HCT116 (cell line): ENCODE results near the gene DET1. TPM values are rescaled to one million over a fixed set of nuclear protein-coding genes. Genes with fewer than 3 reads are reported as not detected.
A peak's percentile ranks its signal among the peaks of the same experiment; 100 is the strongest.

Source experiments
- ATAC-seq: fragments of 200-7000 bp; cut with Tn5 transposase; 2 replicates; pipeline ENCODE4 v1.9.1; 2020; ENCODE audit warnings: mild to moderate bottlenecking, moderate library complexity
- BruUV-seq: library from RNA; stranded (reverse); fragments of 400-500 nt; replicated peaks from 2 replicates; lab custom pipeline; 2021; lab: Mats Ljungman, UMichigan
- CTCF ChIA-PET: fragments of 300-600 bp; sonication (Branson Sonifier 250); formaldehyde crosslinking; loops from one replicate; lab custom pipeline; 2021; ENCODE audit warnings: antibody characterized with exemption; lab: Charles Lee
- POLR2A ChIA-PET: fragments of 300-600, 350-600 bp; sonication (Branson Sonifier 250); formaldehyde crosslinking; loops from one replicate; lab custom pipeline; 2021; ENCODE audit warnings: antibody characterized with exemption; lab: Charles Lee
- RAD21 ChIA-PET, 2 experiments: fragments of 300-600 bp; sonication (Branson Sonifier 250); formaldehyde crosslinking; loops; one replicate each; lab custom pipeline; 2023; ENCODE audit warnings: low total read pairs in 2 of 2; ENCODE audit not compliant: uncharacterized antibody in 2 of 2, unreplicated experiment in 2 of 2, low non-redundant PET in 1 of 2; lab: Charles Lee
- DNase-seq: peaks from one replicate; pipeline ENCODE4 v3.0.0-alpha.2; 2010; ENCODE audit warnings: low read depth, low spot score
- H2AFZ ChIP-seq: fragments of 200-600 bp; shearing (Covaris generic), sonication (generic); 2 replicates; pipeline ENCODE4 v1.6.1; 2017; ENCODE audit warnings: low read depth, mixed run types, mixed read lengths, antibody characterized with exemption, low read length; ENCODE audit not compliant: poor library complexity, severe bottlenecking
- H3K27ac ChIP-seq: 2 replicates; pipeline ENCODE4 v1.5.1; 2012; ENCODE audit warnings: low read depth, low read length
- H3K27me3 ChIP-seq: fragments of 200-600 bp; sonication (generic); 2 replicates; pipeline ENCODE4 v1.6.1; 2016; ENCODE audit warnings: mixed run types, low read length, mixed read lengths; ENCODE audit not compliant: insufficient read depth
- H3K36me3 ChIP-seq, 2 experiments: fragments of 200-500 bp in 1 of 2; fragments of 200-600 bp in 1 of 2; sonication (Bioruptor generic) in 1 of 2; sonication (generic) in 1 of 2; 2 replicates each; pipeline versions ENCODE4 v1.5.1 to v1.6.1; 2014 to 2016; ENCODE audit warnings: low read length in 2 of 2, inconsistent platforms in 1 of 2, mixed read lengths in 1 of 2, mixed run types in 1 of 2; ENCODE audit not compliant: insufficient read depth in 2 of 2, control insufficient read depth in 1 of 2
- H3K4me1 ChIP-seq, 2 experiments: fragments of 200-600 bp in 1 of 2; sonication (generic) in 1 of 2; 2 replicates each; pipeline versions ENCODE4 v1.5.1 to v1.6.1; 2012 to 2017; ENCODE audit warnings: low read length in 2 of 2, inconsistent platforms in 1 of 2, mild to moderate bottlenecking in 1 of 2, mixed read lengths in 1 of 2, mixed run types in 1 of 2, moderate library complexity in 1 of 2; ENCODE audit not compliant: insufficient read depth in 2 of 2, control insufficient read depth in 1 of 2
- H3K4me2 ChIP-seq: fragments of 200-600 bp; sonication (generic); 2 replicates; pipeline ENCODE4 v1.6.1; 2017; ENCODE audit warnings: mixed run types, low read length, mixed read lengths
- H3K4me3 ChIP-seq, 2 experiments: fragments of 200-600 bp in 1 of 2; sonication (generic) in 1 of 2; replicated peaks in 1 of 2; 2 replicates each; pipeline ENCODE4 v1.5.1; 2011 to 2016; ENCODE audit warnings: low read length in 2 of 2, control low read depth in 1 of 2, low read depth in 1 of 2, mild to moderate bottlenecking in 1 of 2, mixed read lengths in 1 of 2, mixed run types in 1 of 2
- H3K79me2 ChIP-seq: fragments of 200-600 bp; sonication (generic); 2 replicates; pipeline ENCODE4 v1.6.1; 2017; ENCODE audit warnings: mild to moderate bottlenecking, mixed run types, low read length, moderate library complexity, mixed read lengths; ENCODE audit not compliant: insufficient read depth
- H3K9ac ChIP-seq: fragments of 200-600 bp; sonication (generic); 2 replicates; pipeline ENCODE4 v1.6.1; 2016; ENCODE audit warnings: low read length, mixed read lengths
- H3K9me2 ChIP-seq: fragments of 200-600 bp; sonication (generic), shearing (Covaris generic); 2 replicates; pipeline ENCODE4 v1.6.1; 2017; ENCODE audit warnings: mixed run types, mild to moderate bottlenecking, moderate library complexity; ENCODE audit not compliant: insufficient read depth
- H3K9me3 ChIP-seq, 2 experiments: fragments of 200-500 bp in 1 of 2; fragments of 200-600 bp in 1 of 2; sonication (Bioruptor generic) in 1 of 2; sonication (generic) in 1 of 2; 2 replicates each; pipeline ENCODE4 v1.6.1; 2014 to 2017; ENCODE audit warnings: low read length in 2 of 2, mixed read lengths in 2 of 2, inconsistent platforms in 1 of 2, low read depth in 1 of 2, mild to moderate bottlenecking in 1 of 2, mixed run types in 1 of 2, moderate library complexity in 1 of 2; ENCODE audit not compliant: control insufficient read depth in 1 of 2, insufficient read depth in 1 of 2
- H4K20me1 ChIP-seq: fragments of 200-600 bp; sonication (generic), shearing (Covaris generic); 2 replicates; pipeline ENCODE4 v1.6.1; 2017; ENCODE audit warnings: mixed run types, mild to moderate bottlenecking, moderate library complexity; ENCODE audit not compliant: insufficient read depth
- CBX3 ChIP-seq: IDR thresholded peaks from 2 replicates; pipeline ENCODE4 v1.6.1; 2012; ENCODE audit warnings: low read depth
- CEBPB ChIP-seq: IDR thresholded peaks from 2 replicates; pipeline ENCODE4 v1.6.1; 2012; ENCODE audit warnings: low read depth
- ELF1 ChIP-seq: IDR thresholded peaks from 2 replicates; pipeline ENCODE4 v1.6.1; 2012; ENCODE audit warnings: low read depth, borderline replicate concordance
- JUND ChIP-seq: IDR thresholded peaks from 2 replicates; pipeline ENCODE4 v1.6.1; 2012
- POLR2AphosphoS5 ChIP-seq: IDR thresholded peaks from 2 replicates; pipeline ENCODE4 v1.6.1; 2011; ENCODE audit warnings: mild to moderate bottlenecking, low read depth, low read length, moderate library complexity
- TCF7L2 ChIP-seq: IDR thresholded peaks from 2 replicates; pipeline ENCODE4 v1.7.0; 2011; ENCODE audit warnings: borderline replicate concordance, inconsistent platforms; ENCODE audit not compliant: insufficient read depth, insufficient read length; ENCODE audit errors: extremely low read depth
- ZFX ChIP-seq: fragments of 450-650 bp; IDR thresholded peaks from 2 replicates; pipeline ENCODE4 v1.6.1; 2017
- intact Hi-C: fragments of 100-400 bp; cut with micrococcal nuclease; formaldehyde crosslinking; loops from 2 replicates; pipeline ENCODE4 v1.10.0; 2022
- total RNA-seq: library from RNA; stranded (reverse); gene quantifications from one replicate; pipeline ENCODE4 v1.2.1, GENCODE V29; 2021; ENCODE audit not compliant: unreplicated experiment
- TF ChIP-seq, protein P1 (sequence below): IDR thresholded peaks from 2 replicates; pipeline ENCODE4 v1.6.1; 2012; ENCODE audit warnings: low read depth

Gene DET1
- total RNA-seq, 1 experiment from 2014 or later = 2.5 TPM

GRCh38 chr15:88465633-88466224, 80.8 kb downstream of the DET1 start:
- peaks cover 62% of the 10 kb centered on the region for H3K79me2 ChIP-seq
- H3K9ac ChIP-seq = peak overlapping the region; percentile 94
- BruUV-seq = no TSS peak
- no peaks in the 10 kb centered on the region for H3K9me2 ChIP-seq
- CTCF ChIA-PET = interaction anchor here (1.2 to 3.3 kb wide), 2 partner anchors 11 to 16 kb away, joined by 3 to 17 read pairs; no protein-coding TSS in a partner anchor
- H2AFZ ChIP-seq = no peak overlapping the region
- ATAC-seq = no peak
- peak overlapping the region; percentile 91 to 92 for H3K4me3 ChIP-seq
- peaks cover 13 to 17% of the 10 kb centered on the region in 2 experiments for H3K4me1 ChIP-seq
- TF ChIP-seq ZFX (no peak), JUND (no peak), CEBPB (peak; percentile 48; the same call in 1 of the 2 replicates), CBX3 (no peak), ELF1 (no peak), TCF7L2 (no peak), POLR2AphosphoS5 (no peak)
- TF ChIP-seq, protein P1, sequence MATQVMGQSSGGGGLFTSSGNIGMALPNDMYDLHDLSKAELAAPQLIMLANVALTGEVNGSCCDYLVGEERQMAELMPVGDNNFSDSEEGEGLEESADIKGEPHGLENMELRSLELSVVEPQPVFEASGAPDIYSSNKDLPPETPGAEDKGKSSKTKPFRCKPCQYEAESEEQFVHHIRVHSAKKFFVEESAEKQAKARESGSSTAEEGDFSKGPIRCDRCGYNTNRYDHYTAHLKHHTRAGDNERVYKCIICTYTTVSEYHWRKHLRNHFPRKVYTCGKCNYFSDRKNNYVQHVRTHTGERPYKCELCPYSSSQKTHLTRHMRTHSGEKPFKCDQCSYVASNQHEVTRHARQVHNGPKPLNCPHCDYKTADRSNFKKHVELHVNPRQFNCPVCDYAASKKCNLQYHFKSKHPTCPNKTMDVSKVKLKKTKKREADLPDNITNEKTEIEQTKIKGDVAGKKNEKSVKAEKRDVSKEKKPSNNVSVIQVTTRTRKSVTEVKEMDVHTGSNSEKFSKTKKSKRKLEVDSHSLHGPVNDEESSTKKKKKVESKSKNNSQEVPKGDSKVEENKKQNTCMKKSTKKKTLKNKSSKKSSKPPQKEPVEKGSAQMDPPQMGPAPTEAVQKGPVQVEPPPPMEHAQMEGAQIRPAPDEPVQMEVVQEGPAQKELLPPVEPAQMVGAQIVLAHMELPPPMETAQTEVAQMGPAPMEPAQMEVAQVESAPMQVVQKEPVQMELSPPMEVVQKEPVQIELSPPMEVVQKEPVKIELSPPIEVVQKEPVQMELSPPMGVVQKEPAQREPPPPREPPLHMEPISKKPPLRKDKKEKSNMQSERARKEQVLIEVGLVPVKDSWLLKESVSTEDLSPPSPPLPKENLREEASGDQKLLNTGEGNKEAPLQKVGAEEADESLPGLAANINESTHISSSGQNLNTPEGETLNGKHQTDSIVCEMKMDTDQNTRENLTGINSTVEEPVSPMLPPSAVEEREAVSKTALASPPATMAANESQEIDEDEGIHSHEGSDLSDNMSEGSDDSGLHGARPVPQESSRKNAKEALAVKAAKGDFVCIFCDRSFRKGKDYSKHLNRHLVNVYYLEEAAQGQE = no peak
- H3K4me2 ChIP-seq = peak overlapping the region; percentile 96
- H4K20me1 ChIP-seq = no peaks in the 10 kb centered on the region
- intact Hi-C loops = no loop called here
- POLR2A ChIA-PET = no interaction called here
- H3K27me3 ChIP-seq = no peaks in the 10 kb centered on the region
- H3K36me3 ChIP-seq = peaks cover 24 to 28% of the 10 kb centered on the region in 2 experiments; a peak in 3 of 4 replicates
- no peak for DNase-seq
- H3K27ac ChIP-seq = peak overlapping the region; percentile 2; the same call in 1 of the 2 replicates
- RAD21 ChIA-PET = no interaction called here
- H3K9me3 ChIP-seq = no peaks in the 10 kb centered on the region
